ENCODE measurements around the gene MRPL53.

The MRPL53 gene

GRCh38 chr2:74424139-74424992 lies 48.1 kb downstream of the MRPL53 start:
- DNase-seq, result no peak

DNA sequence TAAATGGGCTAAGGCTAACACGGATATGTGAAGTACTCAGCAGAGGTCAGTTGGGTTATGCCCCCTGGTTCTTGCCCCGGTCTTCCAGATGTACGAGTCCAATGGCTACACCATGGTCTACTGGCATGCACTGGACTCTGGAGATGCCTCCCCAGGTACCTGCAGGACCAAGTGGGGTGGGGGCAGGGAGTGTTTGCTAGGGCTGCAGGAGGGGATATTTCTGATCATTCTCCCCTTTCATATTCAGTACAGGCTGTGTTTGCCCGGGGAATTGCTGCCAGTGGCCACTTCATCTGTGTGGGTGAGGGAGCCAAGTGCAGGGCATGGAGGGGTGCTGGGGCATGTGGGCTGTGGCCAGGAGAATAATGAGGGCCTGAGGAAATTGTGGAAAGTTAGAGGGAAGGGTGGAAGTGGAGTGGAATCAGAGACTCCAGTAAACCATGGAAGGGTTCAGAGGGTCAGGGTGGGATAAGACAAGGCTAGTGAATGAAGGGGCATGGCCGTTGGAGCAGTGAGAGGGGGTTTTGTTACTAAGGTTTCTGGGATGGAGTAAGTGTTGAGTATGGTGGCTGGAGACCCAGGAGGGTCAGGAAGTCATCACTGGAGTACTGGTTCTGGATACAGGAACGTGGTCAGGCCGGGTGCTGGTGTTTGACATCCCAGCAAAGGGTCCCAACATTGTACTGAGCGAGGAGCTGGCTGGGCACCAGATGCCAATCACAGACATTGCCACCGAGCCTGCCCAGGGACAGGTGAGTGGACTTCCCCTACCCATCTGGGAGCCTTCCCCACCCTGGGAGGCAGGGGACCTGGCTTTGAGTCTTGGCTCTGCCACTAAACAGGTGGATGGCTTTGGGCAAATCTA lies 49.0 kb downstream of the MRPL53 start:
- no peak for DNase-seq
